Activated naive CD4-positive, alpha-beta T cell treated with anti-CD3 and anti-CD28 coated beads for 36 hours (primary cell): ENCODE measurements around the gene CACTIN. TPM values are rescaled to one million over a fixed set of nuclear protein-coding genes. Genes with fewer than 3 reads are reported as not detected.
A peak's percentile ranks its signal among the peaks of the same experiment; 100 is the strongest.
"Not testable (repeated sequence)": the region's sequence is repeated elsewhere in the genome, so short reads cannot be mapped to it uniquely, and the experiment has no call there.

Experiments used
- CTCF ChIA-PET: fragments of 350-600 bp; sonication (Branson Sonifier 250); formaldehyde crosslinking; loops from one replicate; lab custom pipeline; 2021; ENCODE audit warnings: antibody characterized with exemption; lab: Charles Lee
- DNase-seq: peaks from one replicate; pipeline ENCODE4 v3.0.0-alpha.2; 2020
- H3K27ac Mint-ChIP-seq: one replicate; pipeline ENCODE4 v1.8.0; 2021; ENCODE audit warnings: mild to moderate bottlenecking, mixed read lengths
- H3K27me3 Mint-ChIP-seq: one replicate; pipeline ENCODE4 v1.8.0; 2021; ENCODE audit warnings: low read depth, mixed read lengths
- H3K36me3 Mint-ChIP-seq: one replicate; pipeline ENCODE4 v1.8.0; 2021; ENCODE audit warnings: low read depth, mixed read lengths
- H3K4me1 Mint-ChIP-seq: one replicate; pipeline ENCODE4 v1.8.0; 2021; ENCODE audit warnings: low read depth, mixed read lengths
- H3K4me3 Mint-ChIP-seq: one replicate; pipeline ENCODE4 v1.8.0; 2021; ENCODE audit warnings: mild to moderate bottlenecking, moderate library complexity, mixed read lengths
- H3K9me3 Mint-ChIP-seq: one replicate; pipeline ENCODE4 v1.8.0; 2021; ENCODE audit warnings: mixed read lengths
- intact Hi-C: fragments of 100-400 bp; cut with micrococcal nuclease; formaldehyde crosslinking; loops from one replicate; pipeline ENCODE4 v1.15.1; 2023
- total RNA-seq, 2 experiments: library from RNA; stranded (reverse); gene quantifications; one replicate each; pipeline ENCODE4 v1.2.3, GENCODE V29; 2021

CACTIN gene
- total RNA-seq, 2 experiments from 2014 or later, result 24.6 to 27.0 TPM

- Mint-ChIP-seq H3K9me3 (no peaks in the 10 kb centered on the region), H3K4me3 (no peak overlapping the region), H3K36me3 (no peaks in the 10 kb centered on the region), H3K27me3 (no peaks in the 10 kb centered on the region), H3K4me1 (no peaks in the 10 kb centered on the region), H3K27ac (no peak overlapping the region)
- CTCF ChIA-PET, result interaction anchor here (1.1 to 1.2 kb wide), 2 partner anchors 16 to 26 kb away, joined by 3 read pairs; no protein-coding TSS in a partner anchor
- DNase-seq, result no peak
- intact Hi-C loops, result no loop called here
These were observed 33.4 kb downstream of the CACTIN start for GRCh38 chr19:3593156-3593555.

- CTCF ChIA-PET, result interaction anchor here (0.6 to 2.0 kb wide), 8 partner anchors 17 to 124 kb away, joined by 3 to 5 read pairs (median 4); no protein-coding TSS in a partner anchor
- H3K27me3 Mint-ChIP-seq, result no peaks in the 10 kb centered on the region
- H3K36me3 Mint-ChIP-seq, result no peaks in the 10 kb centered on the region
- H3K9me3 Mint-ChIP-seq, result no peaks in the 10 kb centered on the region
- intact Hi-C loops, result no loop called here
- no peaks in the 10 kb centered on the region for H3K4me1 Mint-ChIP-seq
- H3K4me3 Mint-ChIP-seq, result no peak overlapping the region
- no peak overlapping the region for H3K27ac Mint-ChIP-seq
- DNase-seq, result no peak
These were observed 34.5 kb downstream of the CACTIN start for GRCh38 chr19:3591876-3592613.

- intact Hi-C loops, result no loop called here
- Mint-ChIP-seq H3K27me3 (no peaks in the 10 kb centered on the region), H3K4me1 (no peaks in the 10 kb centered on the region), H3K9me3 (no peaks in the 10 kb centered on the region), H3K4me3 (no peak overlapping the region), H3K27ac (no peak overlapping the region), H3K36me3 (no peaks in the 10 kb centered on the region)
- CTCF ChIA-PET, result interaction anchor here (0.5 to 2.0 kb wide), 8 partner anchors 22 to 115 kb away, joined by 3 to 7 read pairs (median 4); no protein-coding TSS in a partner anchor
- DNase-seq, result no peak
These were observed 35.5 kb downstream of the CACTIN start for GRCh38 chr19:3590991-3591659.

- Mint-ChIP-seq H3K9me3 (no peaks in the 10 kb centered on the region), H3K4me1 (no peaks in the 10 kb centered on the region), H3K27ac (no peak overlapping the region), H3K27me3 (no peaks in the 10 kb centered on the region), H3K4me3 (no peak overlapping the region), H3K36me3 (no peaks in the 10 kb centered on the region)
- CTCF ChIA-PET, result interaction anchor here (0.5 to 0.7 kb wide), 4 partner anchors 10 to 284 kb away, joined by 3 to 5 read pairs (median 4); no protein-coding TSS in a partner anchor
- intact Hi-C loops, result loop anchor here (10.0 kb wide), 1 partner anchor 115 kb away; the partner anchor contains the start of genes PIP5K1C and TJP3
- DNase-seq, result no peak
These were observed 36.6 kb downstream of the CACTIN start for GRCh38 chr19:3589949-3590348.

GRCh38 chr19:3589439-3589838 lies 37.2 kb downstream of the CACTIN start:
- DNase-seq, result no peak
- no peaks in the 10 kb centered on the region for H3K36me3 Mint-ChIP-seq
- CTCF ChIA-PET, result interaction anchor here (0.7 kb wide), 1 partner anchor 95 kb away, joined by 5 read pairs; no protein-coding TSS in a partner anchor
- H3K27me3 Mint-ChIP-seq, result no peaks in the 10 kb centered on the region
- intact Hi-C loops, result loop anchor here (10.0 kb wide), 1 partner anchor 115 kb away; the partner anchor contains the start of genes PIP5K1C and TJP3
- H3K4me3 Mint-ChIP-seq, result no peak overlapping the region
- H3K27ac Mint-ChIP-seq, result no peak overlapping the region
- H3K9me3 Mint-ChIP-seq, result no peaks in the 10 kb centered on the region
- no peaks in the 10 kb centered on the region for H3K4me1 Mint-ChIP-seq

GRCh38 chr19:3586707-3587346 lies 39.8 kb downstream of the CACTIN start:
- DNase-seq, result no peak
- CTCF ChIA-PET, result interaction anchor here (1.3 to 1.7 kb wide), 2 partner anchors 18 to 35 kb away, joined by 4 read pairs; no protein-coding TSS in a partner anchor
- Mint-ChIP-seq H3K4me3 (no peak overlapping the region), H3K27ac (no peak overlapping the region), H3K36me3 (no peaks in the 10 kb centered on the region), H3K27me3 (no peaks in the 10 kb centered on the region), H3K4me1 (no peaks in the 10 kb centered on the region), H3K9me3 (no peaks in the 10 kb centered on the region)
- intact Hi-C loops, result loop anchor here (1.0 to 10.0 kb wide), 2 partner anchors 31 to 118 kb away; partner anchors contain the start of genes PIP5K1C and TJP3

GRCh38 chr19:3586127-3586626 lies 40.4 kb downstream of the CACTIN start:
- H3K27ac Mint-ChIP-seq, result no peak overlapping the region
- no peaks in the 10 kb centered on the region for H3K9me3 Mint-ChIP-seq
- H3K4me1 Mint-ChIP-seq, result no peaks in the 10 kb centered on the region
- no peaks in the 10 kb centered on the region for H3K27me3 Mint-ChIP-seq
- peak overlapping the region; percentile 24 for H3K4me3 Mint-ChIP-seq
- CTCF ChIA-PET, result interaction anchor here (0.9 to 1.7 kb wide), 5 partner anchors 13 to 40 kb away, joined by 4 to 6 read pairs (median 4); no protein-coding TSS in a partner anchor
- intact Hi-C loops, result loop anchor here (1.0 to 10.0 kb wide), 2 partner anchors 32 to 119 kb away; partner anchors contain the start of genes PIP5K1C and TJP3
- H3K36me3 Mint-ChIP-seq, result no peaks in the 10 kb centered on the region
- DNase-seq, result peak; percentile 34

- intact Hi-C loops, result loop anchor here (1.0 to 10.0 kb wide), 2 partner anchors 33 to 119 kb away; partner anchors contain the start of genes PIP5K1C and TJP3
- Mint-ChIP-seq H3K36me3 (no peaks in the 10 kb centered on the region), H3K9me3 (no peaks in the 10 kb centered on the region), H3K4me1 (no peaks in the 10 kb centered on the region), H3K4me3 (peak within 1 kb of the TSS; percentile 24), H3K27ac (no peak within 1 kb of the TSS), H3K27me3 (no peaks in the 10 kb centered on the region)
- CTCF ChIA-PET, result interaction anchor here (0.9 to 1.7 kb wide), 7 partner anchors 11 to 40 kb away, joined by 4 to 6 read pairs (median 4); no protein-coding TSS in a partner anchor
- DNase-seq, result no peak
These were observed 41.1 kb downstream of the CACTIN start, which contains the start of gene GIPC3 for GRCh38 chr19:3585301-3586126. GIPC3 (plus strand) TSS chr19:3585478; CDS start chr19:3585598, 120 bp downstream.

- CTCF ChIA-PET, result interaction anchor here (0.7 to 1.5 kb wide), 2 partner anchors 20 to 39 kb away, joined by 3 to 4 read pairs; no protein-coding TSS in a partner anchor
- H3K27ac Mint-ChIP-seq, H3K4me3 Mint-ChIP-seq, H3K36me3 Mint-ChIP-seq, H3K27me3 Mint-ChIP-seq, DNase-seq, H3K4me1 Mint-ChIP-seq, H3K9me3 Mint-ChIP-seq: not testable (repeated sequence)
- intact Hi-C loops, result loop anchor here (10.0 kb wide), 1 partner anchor 121 kb away; the partner anchor contains the start of genes PIP5K1C and TJP3
These were observed 42.4 kb downstream of the CACTIN start for GRCh38 chr19:3584036-3584802.

- H3K36me3 Mint-ChIP-seq, H3K4me3 Mint-ChIP-seq, H3K27me3 Mint-ChIP-seq, DNase-seq, CTCF ChIA-PET, H3K27ac Mint-ChIP-seq, H3K9me3 Mint-ChIP-seq, H3K4me1 Mint-ChIP-seq: not testable (repeated sequence)
- intact Hi-C loops, result loop anchor here (10.0 kb wide), 1 partner anchor 123 kb away; the partner anchor contains the start of genes PIP5K1C and TJP3
These were observed 44.8 kb downstream of the CACTIN start for GRCh38 chr19:3581792-3582191.
